Upper lobe of left lung (tissue), 6 donors: ENCODE data around the gene PRR29. TPM values are rescaled to one million over a fixed set of nuclear protein-coding genes. Genes with fewer than 3 reads are reported as not detected.

ENCODE experiments used
- ATAC-seq, 2 donors: fragments of 200-7000 bp; cut with Tn5 transposase; one replicate each; pipeline ENCODE4 v1.9.1; 2022; ENCODE audit warnings: mild to moderate bottlenecking in 2 of 2, moderate library complexity in 2 of 2; ENCODE audit not compliant: low FRiP score in 2 of 2
- DNase-seq, 2 donors: peaks; one replicate each; pipeline ENCODE4 v3.0.0-alpha.2; 2019 to 2020
- H3K27ac ChIP-seq, 4 donors: fragments of 200-600 bp; sonication (generic); one replicate each; pipeline ENCODE4 v1.5.1; 2016 to 2019
- H3K27me3 ChIP-seq, 4 donors: fragments of 200-600 bp; sonication (generic); one replicate each; pipeline ENCODE4 v1.5.1; 2017 to 2019
- H3K36me3 ChIP-seq, 4 donors: fragments of 200-600 bp; sonication (generic); one replicate each; pipeline ENCODE4 v1.5.1; 2016 to 2019
- H3K4me1 ChIP-seq, 4 donors: fragments of 200-600 bp; sonication (generic); one replicate each; pipeline ENCODE4 v1.5.1; 2018 to 2019
- H3K4me3 ChIP-seq, 4 donors: fragments of 200-600 bp; sonication (generic); one replicate each; pipeline ENCODE4 v1.5.1; 2017 to 2019; ENCODE audit warnings: mild to moderate bottlenecking in 2 of 4, moderate library complexity in 1 of 4
- H3K9me3 ChIP-seq, 4 donors: fragments of 200-600 bp; sonication (generic); one replicate each; pipeline ENCODE4 v1.5.1; 2018 to 2019
- CTCF ChIP-seq, 6 experiments: fragments of 450-650 bp in 4 of 6; fragments of 200-600 bp in 2 of 6; sonication (generic) in 2 of 6; IDR thresholded peaks; one replicate each; pipeline ENCODE4 v1.5.1; 2016 to 2019; ENCODE audit warnings: antibody characterized with exemption in 6 of 6
- EP300 ChIP-seq, 4 donors: sonication (generic); formaldehyde crosslinking; IDR thresholded peaks; one replicate each; pipeline ENCODE4 v1.5.1; 2017; ENCODE audit warnings: antibody characterized with exemption in 4 of 4, control low read depth in 2 of 4
- POLR2A ChIP-seq, 4 donors: fragments of 450-650 bp; IDR thresholded peaks; one replicate each; pipeline ENCODE4 v1.5.1; 2016 to 2017; ENCODE audit warnings: antibody characterized with exemption in 4 of 4, mild to moderate bottlenecking in 2 of 4
- POLR2AphosphoS5 ChIP-seq, 2 donors: sonication (generic); formaldehyde crosslinking; IDR thresholded peaks; one replicate each; pipeline ENCODE4 v1.5.1; 2017; ENCODE audit warnings: antibody characterized with exemption in 2 of 2
- WGBS, 2 donors: methylation state at CpG; one replicate each; pipeline ENCODE4 v1.1.5; 2017 to 2018; 5-methylcytosine and 5-hydroxymethylcytosine counted together
- total RNA-seq, 6 donors: library from RNA; depleted of rRNA in 4 of 6; stranded (reverse); fragments of >200 nt in 4 of 6; gene quantifications; one replicate each; pipeline versions ENCODE4 v1.1.0 to v1.2.1, GENCODE V29; 2016 to 2021
- donor health status: DM: no; HTN: no; CAD: no; lungs with moderate emphysema.
- donor health status: DM: no; HTN: yes; CAD: no; lungs with severe emphysema.

Gene PRR29
- total RNA-seq, 6 donors from 2014 or later = 0.97 to 30.1 (median 12.1) TPM

- peak; percentile 54 to 56 for DNase-seq
- Histone ChIP-seq H3K4me1 (peaks cover 49 to 59% (median 51%) of the 10 kb centered on the region in 4 donors), H3K36me3 (no peaks in the 10 kb centered on the region), H3K9me3 (no peaks in the 10 kb centered on the region), H3K27ac (peak overlapping the region; percentile 64 to 87 (median 82)), H3K27me3 (no peaks in the 10 kb centered on the region), H3K4me3 (no peak overlapping the region)
- peak; percentile 45 to 62 for TF ChIP-seq POLR2AphosphoS5 (IDR thresholded peaks at IDR 0.05)
- no peak for TF ChIP-seq CTCF (IDR thresholded peaks at IDR 0.05)
- peak in 1 of 4 donors; percentile 69 for TF ChIP-seq EP300 (IDR thresholded peaks at IDR 0.05)
- 64 to 65% methylated on average over 15 to 16 of the region's 16 CpGs for WGBS, 2 donors
- peak; percentile 82 to 87 for ATAC-seq
These were observed 13.3 kb upstream of the PRR29 start for GRCh38 chr17:63984651-63985386.

GRCh38 chr17:63985387-63986140, 12.6 kb upstream of the PRR29 start:
- Histone ChIP-seq H3K27me3 (no peaks in the 10 kb centered on the region), H3K9me3 (no peaks in the 10 kb centered on the region), H3K4me3 (no peak overlapping the region), H3K4me1 (peaks cover 48 to 58% (median 57%) of the 10 kb centered on the region in 4 donors), H3K27ac (peak overlapping the region; percentile 58 to 87 (median 82)), H3K36me3 (no peaks in the 10 kb centered on the region)
- no peak for ATAC-seq
- TF ChIP-seq EP300 (IDR thresholded peaks at IDR 0.05) = no peak
- peak in 1 of 2 donors; percentile 56 for DNase-seq
- 82 to 90% methylated on average over 9 to 13 of the region's 13 CpGs for WGBS, 2 donors

GRCh38 chr17:63986821-63987220, 11.3 kb upstream of the PRR29 start:
- no peaks in the 10 kb centered on the region for H3K36me3 ChIP-seq
- DNase-seq (no peak), ATAC-seq (no peak)
- H3K4me1 ChIP-seq = peaks cover 48 to 60% (median 53%) of the 10 kb centered on the region in 4 donors
- H3K27ac ChIP-seq = peak overlapping the region in 3 of 4 donors; percentile 4 to 87 (median 55)
- H3K27me3 ChIP-seq = no peaks in the 10 kb centered on the region
- no peaks in the 10 kb centered on the region for H3K9me3 ChIP-seq
- H3K4me3 ChIP-seq = no peak overlapping the region
- TF ChIP-seq CTCF (IDR thresholded peaks at IDR 0.05) (no peak), EP300 (IDR thresholded peaks at IDR 0.05) (no peak), POLR2AphosphoS5 (IDR thresholded peaks at IDR 0.05) (no peak), POLR2A (IDR thresholded peaks at IDR 0.05) (no peak)
- WGBS, 2 donors = 13 to 29% methylated on average over 3 of the region's 3 CpGs

- Histone ChIP-seq H3K27ac (peak overlapping the region in 2 of 4 donors; percentile 4 to 55), H3K27me3 (no peaks in the 10 kb centered on the region), H3K9me3 (no peaks in the 10 kb centered on the region), H3K36me3 (no peaks in the 10 kb centered on the region), H3K4me1 (peaks cover 48 to 60% (median 52%) of the 10 kb centered on the region in 4 donors), H3K4me3 (no peak overlapping the region)
- 52 to 70% methylated on average over 4 to 18 of the region's 18 CpGs for WGBS, 2 donors
- ATAC-seq (no peak), DNase-seq (peak in 1 of 2 donors; percentile 54)
- TF ChIP-seq EP300 (IDR thresholded peaks at IDR 0.05) = no peak
- TF ChIP-seq POLR2A (IDR thresholded peaks at IDR 0.05) = no peak
- no peak for TF ChIP-seq CTCF (IDR thresholded peaks at IDR 0.05)
- no peak for TF ChIP-seq POLR2AphosphoS5 (IDR thresholded peaks at IDR 0.05)
These were observed 10.7 kb upstream of the PRR29 start for GRCh38 chr17:63987221-63988126.
